ENCODE measurements around the gene MACROD2.

Gene MACROD2

GRCh38 chr20:16064989-16065707 is 2069.8 kb downstream of the MACROD2 start:
- TF ChIP-seq CTCF (conservative IDR thresholded peaks at IDR 0.05; ENCODE audit: low read depth, low read length): no peak
- no peak for DNase-seq (ENCODE audit: low read depth)
- H3K4me3 ChIP-seq (ENCODE audit: low read depth, low read length): no peak overlapping the region

- DNase-seq (ENCODE audit: low read depth): no peak
- H3K4me3 ChIP-seq (ENCODE audit: low read depth, low read length): no peak overlapping the region
- no peak for TF ChIP-seq CTCF (conservative IDR thresholded peaks at IDR 0.05; ENCODE audit: low read depth, low read length)
These were observed 2071.3 kb downstream of the MACROD2 start for GRCh38 chr20:16066571-16066970.

- H3K4me3 ChIP-seq (ENCODE audit: low read depth, low read length): no peak overlapping the region
- TF ChIP-seq CTCF (conservative IDR thresholded peaks at IDR 0.05; ENCODE audit: low read depth, low read length): no peak
- no peak for DNase-seq (ENCODE audit: low read depth)
These were observed 2074.2 kb downstream of the MACROD2 start for GRCh38 chr20:16069389-16070010.

- H3K4me3 ChIP-seq (ENCODE audit: low read depth, low read length): no peak overlapping the region
- TF ChIP-seq CTCF (conservative IDR thresholded peaks at IDR 0.05; ENCODE audit: low read depth, low read length): no peak
- DNase-seq (ENCODE audit: low read depth): no peak
These were observed 2076.9 kb downstream of the MACROD2 start for GRCh38 chr20:16072220-16072619.

- no peak for DNase-seq (ENCODE audit: low read depth)
- H3K4me3 ChIP-seq (ENCODE audit: low read depth, low read length): no peak overlapping the region
- no peak for TF ChIP-seq CTCF (conservative IDR thresholded peaks at IDR 0.05; ENCODE audit: low read depth, low read length)
These were observed 2083.0 kb downstream of the MACROD2 start for GRCh38 chr20:16078172-16078898.

- no peak for DNase-seq (ENCODE audit: low read depth)
- H3K4me3 ChIP-seq (ENCODE audit: low read depth, low read length): no peak overlapping the region
- TF ChIP-seq CTCF (conservative IDR thresholded peaks at IDR 0.05; ENCODE audit: low read depth, low read length): no peak
These were observed 2086.1 kb downstream of the MACROD2 start for GRCh38 chr20:16081421-16081820.
